ENCODE data around the gene EHMT2.
A peak's percentile ranks its signal among the peaks of the same experiment; 100 is the strongest.

Gene EHMT2

GRCh38 chr6:31837369-31838113 lies 60.0 kb downstream of the EHMT2 start:
- no peak for DNase-seq

- DNase-seq: no peak
Observed at GRCh38 chr6:31836474-31837368, 60.8 kb downstream of the EHMT2 start.

GRCh38 chr6:31836047-31836473 lies 61.4 kb downstream of the EHMT2 start:
- no peak for DNase-seq

- DNase-seq: peak; percentile 74
Observed at GRCh38 chr6:31834367-31835250, 62.9 kb downstream of the EHMT2 start.

GRCh38 chr6:31831350-31832215 lies 65.9 kb downstream of the EHMT2 start:
- no peak for DNase-seq

- no peak for DNase-seq
Observed at GRCh38 chr6:31830886-31831335, 66.6 kb downstream of the EHMT2 start.

Measured in effector CD4-positive, alpha-beta T cell (primary cell).